ENCODE measurements around the gene BRSK1. TPM values are rescaled to one million over a fixed set of nuclear protein-coding genes. Genes with fewer than 3 reads are reported as not detected.
"Not testable (repeated sequence)": the region's sequence is repeated elsewhere in the genome, so short reads cannot be mapped to it uniquely, and the experiment has no call there.

The BRSK1 gene
- polyA plus RNA-seq, 3 donors: not detected

- H4K20me1 ChIP-seq (ENCODE audit: insufficient read depth, low read length): peaks cover 28% of the 10 kb centered on the region
- H3K79me2 ChIP-seq (ENCODE audit: insufficient read depth, low read length): peaks cover 41% of the 10 kb centered on the region
- H3K27ac ChIP-seq (ENCODE audit: low read depth in 1 of 2, low read length in 2 of 2): peak within 1 kb of the TSS; percentile 85 to 93
- Mint-ChIP-seq H3K27ac (peak within 1 kb of the TSS; percentile 96 to 99 (median 98)), H3K27me3 (ENCODE audit: low read depth in 3 of 3) (peaks cover 0 to 1% (median 1%) of the 10 kb centered on the region in 3 donors), H3K4me3 (peak within 1 kb of the TSS; percentile 89 to 97), H3K9me3 (peaks cover 0 to 2% (median 0%) of the 10 kb centered on the region in 7 donors), H3K36me3 (peaks cover 12 to 26% of the 10 kb centered on the region in 2 donors), H3K4me1 (peaks cover 70% of the 10 kb centered on the region)
- H3K9ac ChIP-seq (ENCODE audit: insufficient read depth, low read length, poor library complexity, severe bottlenecking): peak within 1 kb of the TSS; percentile 67
- H3K4me1 ChIP-seq (ENCODE audit: control insufficient read depth in 1 of 2, insufficient read depth in 2 of 2, low read length in 2 of 2): peaks cover 72 to 86% of the 10 kb centered on the region in 2 donors
- H3K9me3 ChIP-seq (replicated peaks in 1 of 2; ENCODE audit: control insufficient read depth in 1 of 2, insufficient read depth in 1 of 2, low read length in 2 of 2): no peaks in the 10 kb centered on the region
- H3K27me3 ChIP-seq (ENCODE audit: control insufficient read depth in 2 of 2, insufficient read depth in 2 of 2, low read length in 2 of 2): no peaks in the 10 kb centered on the region
- intact Hi-C loops (cut with micrococcal nuclease): loop anchor here in 1 of 2 donors (2.0 kb wide), 1 partner anchor 14 kb away; the partner anchor contains the start of gene KMT5C
- H2AFZ ChIP-seq (ENCODE audit: insufficient read depth, low read depth, low read length, poor library complexity, severe bottlenecking): peak within 1 kb of the TSS; percentile 35
- no peak for TF ChIP-seq CTCF (IDR thresholded peaks at IDR 0.05)
- WGBS (ENCODE audit: insufficient coverage): 4% methylated on average over 4 of the region's 14 CpGs
- peak; percentile 48 to 71 (median 71) for DNase-seq
- H3K4me2 ChIP-seq (replicated peaks; ENCODE audit: extremely low read depth, low read length, poor library complexity, severe bottlenecking): peak within 1 kb of the TSS; percentile 78
- H3K36me3 ChIP-seq (replicated peaks in 1 of 2; ENCODE audit: control insufficient read depth in 1 of 2, insufficient read depth in 2 of 2, low read length in 2 of 2): peaks cover 4 to 10% of the 10 kb centered on the region in 2 donors
- H3K4me3 ChIP-seq (replicated peaks in 1 of 3; ENCODE audit: low read depth in 2 of 3, low read length in 3 of 3): peak within 1 kb of the TSS; percentile 44 to 79 (median 77)
Measured at GRCh38 chr19:55325172-55325571, 41.4 kb downstream of the BRSK1 start, which contains the start of gene TMEM150B. TMEM150B (minus strand) TSS chr19:55325341; CDS start chr19:55321036, 4,305 bp downstream.

- H3K27me3 ChIP-seq (ENCODE audit: control insufficient read depth in 2 of 2, insufficient read depth in 2 of 2, low read length in 2 of 2); H3K9ac ChIP-seq (ENCODE audit: insufficient read depth, low read length, poor library complexity, severe bottlenecking); H4K20me1 ChIP-seq (ENCODE audit: insufficient read depth, low read length); H3K4me3 ChIP-seq (replicated peaks in 1 of 3; ENCODE audit: low read depth in 2 of 3, low read length in 3 of 3); H3K9me3 ChIP-seq (replicated peaks in 1 of 2; ENCODE audit: control insufficient read depth in 1 of 2, insufficient read depth in 1 of 2, low read length in 2 of 2); H3K36me3 ChIP-seq (replicated peaks in 1 of 2; ENCODE audit: control insufficient read depth in 1 of 2, insufficient read depth in 2 of 2, low read length in 2 of 2); H3K27ac ChIP-seq (ENCODE audit: low read depth in 1 of 2, low read length in 2 of 2); intact Hi-C loops (cut with micrococcal nuclease); H3K36me3 Mint-ChIP-seq; H2AFZ ChIP-seq (ENCODE audit: insufficient read depth, low read depth, low read length, poor library complexity, severe bottlenecking); H3K4me2 ChIP-seq (replicated peaks; ENCODE audit: extremely low read depth, low read length, poor library complexity, severe bottlenecking); H3K27me3 Mint-ChIP-seq (ENCODE audit: low read depth in 3 of 3); H3K9me3 Mint-ChIP-seq; H3K4me3 Mint-ChIP-seq: not testable (repeated sequence)
- Mint-ChIP-seq H3K4me1 (peaks cover 66% of the 10 kb centered on the region), H3K27ac (peak overlapping the region in 3 of 7 donors; percentile 21 to 72 (median 70))
- DNase-seq: peak in 1 of 3 donors; percentile 52
- H3K4me1 ChIP-seq (ENCODE audit: control insufficient read depth in 1 of 2, insufficient read depth in 2 of 2, low read length in 2 of 2): peaks cover 66 to 80% of the 10 kb centered on the region in 2 donors
- WGBS (ENCODE audit: insufficient coverage): 80% methylated on average over 1 of the region's 4 CpGs
- H3K79me2 ChIP-seq (ENCODE audit: insufficient read depth, low read length): peaks cover 12% of the 10 kb centered on the region
Measured at GRCh38 chr19:55328774-55329318, 45.0 kb downstream of the BRSK1 start.

GRCh38 chr19:55329791-55330190 is 46.0 kb downstream of the BRSK1 start:
- intact Hi-C loops (cut with micrococcal nuclease); H2AFZ ChIP-seq (ENCODE audit: insufficient read depth, low read depth, low read length, poor library complexity, severe bottlenecking); H3K9ac ChIP-seq (ENCODE audit: insufficient read depth, low read length, poor library complexity, severe bottlenecking); H3K27me3 ChIP-seq (ENCODE audit: control insufficient read depth in 2 of 2, insufficient read depth in 2 of 2, low read length in 2 of 2); H3K4me3 ChIP-seq (replicated peaks in 1 of 3; ENCODE audit: low read depth in 2 of 3, low read length in 3 of 3); H3K4me3 Mint-ChIP-seq; H3K79me2 ChIP-seq (ENCODE audit: insufficient read depth, low read length); H3K9me3 Mint-ChIP-seq; H3K27me3 Mint-ChIP-seq (ENCODE audit: low read depth in 3 of 3); H3K36me3 Mint-ChIP-seq; H3K4me2 ChIP-seq (replicated peaks; ENCODE audit: extremely low read depth, low read length, poor library complexity, severe bottlenecking); H3K36me3 ChIP-seq (replicated peaks in 1 of 2; ENCODE audit: control insufficient read depth in 1 of 2, insufficient read depth in 2 of 2, low read length in 2 of 2); H4K20me1 ChIP-seq (ENCODE audit: insufficient read depth, low read length); H3K27ac ChIP-seq (ENCODE audit: low read depth in 1 of 2, low read length in 2 of 2); H3K9me3 ChIP-seq (replicated peaks in 1 of 2; ENCODE audit: control insufficient read depth in 1 of 2, insufficient read depth in 1 of 2, low read length in 2 of 2): not testable (repeated sequence)
- peak in 1 of 3 donors; percentile 26 for DNase-seq
- 56% methylated on average over 1 of the region's 6 CpGs for WGBS (ENCODE audit: insufficient coverage)
- H3K4me1 ChIP-seq (ENCODE audit: control insufficient read depth in 1 of 2, insufficient read depth in 2 of 2, low read length in 2 of 2): peaks cover 62 to 73% of the 10 kb centered on the region in 2 donors
- peak overlapping the region in 6 of 7 donors; percentile 25 to 85 (median 64) for H3K27ac Mint-ChIP-seq
- peaks cover 66% of the 10 kb centered on the region for H3K4me1 Mint-ChIP-seq
